BE2C (cell line): ENCODE measurements around the gene ADCY2.

ENCODE experiments used
- DNase-seq: peaks from one replicate; pipeline ENCODE4 v3.0.0-alpha.2; 2020
- H3K27me3 ChIP-seq: fragments of 250-450 bp; sonication (Bioruptor Pico); 2 replicates; pipeline ENCODE4 v1.5.1; 2020; ENCODE audit warnings: mild to moderate bottlenecking
- H3K36me3 ChIP-seq: fragments of 250-450 bp; sonication (Bioruptor Pico); 2 replicates; pipeline ENCODE4 v1.5.1; 2020; ENCODE audit warnings: mild to moderate bottlenecking
- H3K4me1 ChIP-seq: fragments of 250-450 bp; sonication (Bioruptor Pico); 2 replicates; pipeline ENCODE4 v1.5.1; 2020
- H3K4me3 ChIP-seq: 2 replicates; pipeline ENCODE4 v1.5.1; 2011; ENCODE audit warnings: low read depth, low read length
- H3K9me3 ChIP-seq: fragments of 250-450 bp; sonication (Bioruptor Pico); 2 replicates; pipeline ENCODE4 v1.5.1; 2020
- TF ChIP-seq, protein P1 (sequence below): IDR thresholded peaks from 2 replicates; pipeline ENCODE4 v1.5.1; 2012; ENCODE audit warnings: mild to moderate bottlenecking, low read depth, low read length

ADCY2 gene

DNA sequence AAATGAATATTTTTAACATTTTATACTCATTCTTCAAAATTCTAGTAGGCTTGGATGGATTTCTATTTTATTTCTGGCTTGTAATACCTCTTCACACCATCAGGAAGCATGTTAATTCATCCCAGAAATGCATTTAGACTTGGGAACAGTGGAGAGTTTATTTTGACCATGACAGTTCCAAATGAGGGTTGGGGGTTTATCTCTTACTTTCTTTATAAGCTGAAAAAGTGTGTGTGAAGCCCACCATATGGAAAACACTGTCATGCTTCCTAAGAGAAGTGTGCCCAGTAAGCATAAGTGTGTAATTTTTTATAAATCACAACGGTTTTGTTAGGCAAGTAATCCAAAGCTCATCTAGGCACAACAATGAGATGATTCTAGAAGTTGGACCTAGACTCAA, 215.6 kb downstream of the ADCY2 start:
- H3K9me3 ChIP-seq = no peaks in the 10 kb centered on the region
- DNase-seq = no peak
- TF ChIP-seq, protein P1, sequence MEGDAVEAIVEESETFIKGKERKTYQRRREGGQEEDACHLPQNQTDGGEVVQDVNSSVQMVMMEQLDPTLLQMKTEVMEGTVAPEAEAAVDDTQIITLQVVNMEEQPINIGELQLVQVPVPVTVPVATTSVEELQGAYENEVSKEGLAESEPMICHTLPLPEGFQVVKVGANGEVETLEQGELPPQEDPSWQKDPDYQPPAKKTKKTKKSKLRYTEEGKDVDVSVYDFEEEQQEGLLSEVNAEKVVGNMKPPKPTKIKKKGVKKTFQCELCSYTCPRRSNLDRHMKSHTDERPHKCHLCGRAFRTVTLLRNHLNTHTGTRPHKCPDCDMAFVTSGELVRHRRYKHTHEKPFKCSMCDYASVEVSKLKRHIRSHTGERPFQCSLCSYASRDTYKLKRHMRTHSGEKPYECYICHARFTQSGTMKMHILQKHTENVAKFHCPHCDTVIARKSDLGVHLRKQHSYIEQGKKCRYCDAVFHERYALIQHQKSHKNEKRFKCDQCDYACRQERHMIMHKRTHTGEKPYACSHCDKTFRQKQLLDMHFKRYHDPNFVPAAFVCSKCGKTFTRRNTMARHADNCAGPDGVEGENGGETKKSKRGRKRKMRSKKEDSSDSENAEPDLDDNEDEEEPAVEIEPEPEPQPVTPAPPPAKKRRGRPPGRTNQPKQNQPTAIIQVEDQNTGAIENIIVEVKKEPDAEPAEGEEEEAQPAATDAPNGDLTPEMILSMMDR = no peak
- H3K4me1 ChIP-seq = no peaks in the 10 kb centered on the region
- H3K27me3 ChIP-seq = no peaks in the 10 kb centered on the region
- no peak overlapping the region for H3K4me3 ChIP-seq
- no peaks in the 10 kb centered on the region for H3K36me3 ChIP-seq

DNA sequence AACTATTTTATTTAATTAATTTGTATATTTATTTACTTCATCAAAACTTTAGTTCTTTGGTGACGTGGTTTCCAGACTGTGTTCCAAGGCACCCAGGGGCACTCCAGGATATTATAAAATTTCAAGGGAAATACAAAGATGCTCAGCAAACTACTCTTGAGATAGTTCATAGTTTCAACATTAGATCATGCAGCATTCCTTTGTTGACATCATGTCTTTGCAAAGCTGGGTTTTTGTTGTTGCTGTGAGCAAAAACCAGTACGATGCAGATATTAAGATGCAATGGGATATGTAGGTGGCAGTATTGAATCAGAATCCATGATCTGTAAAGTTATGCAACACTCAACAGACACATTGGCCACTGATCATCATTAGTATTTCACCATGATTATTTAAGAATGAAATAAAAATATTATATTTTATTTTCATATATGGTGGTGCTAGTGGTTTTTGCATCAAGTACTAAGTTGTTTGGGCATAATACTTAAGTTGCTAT, 219.7 kb downstream of the ADCY2 start:
- Histone ChIP-seq H3K36me3 (no peaks in the 10 kb centered on the region), H3K9me3 (no peaks in the 10 kb centered on the region), H3K4me1 (no peaks in the 10 kb centered on the region), H3K4me3 (no peak overlapping the region), H3K27me3 (no peaks in the 10 kb centered on the region)
- no peak for DNase-seq
- TF ChIP-seq, protein P1 = no peak

DNA sequence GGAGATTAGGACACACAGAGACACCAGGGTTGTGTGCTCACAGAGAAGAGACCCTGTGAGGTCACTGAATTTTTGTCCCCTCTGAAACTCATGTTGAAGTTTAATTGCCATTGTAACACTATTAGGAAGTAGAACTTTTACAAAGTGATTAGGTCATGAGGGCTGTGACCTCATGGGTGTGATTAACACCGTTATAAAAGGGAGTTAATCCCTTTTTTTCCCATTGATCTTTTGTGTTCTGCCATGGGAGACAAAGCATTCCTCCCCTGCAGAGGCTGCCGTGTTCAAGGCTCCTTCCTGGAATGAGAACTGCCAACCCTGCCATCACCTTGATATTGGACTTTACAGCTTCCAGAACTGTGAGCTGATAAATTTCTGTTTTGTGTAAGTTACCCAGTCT, 221.0 kb downstream of the ADCY2 start:
- no peaks in the 10 kb centered on the region for H3K9me3 ChIP-seq
- no peak for DNase-seq
- H3K27me3 ChIP-seq = no peaks in the 10 kb centered on the region
- no peak overlapping the region for H3K4me3 ChIP-seq
- TF ChIP-seq, protein P1 = no peak
- no peaks in the 10 kb centered on the region for H3K36me3 ChIP-seq
- no peaks in the 10 kb centered on the region for H3K4me1 ChIP-seq

DNA sequence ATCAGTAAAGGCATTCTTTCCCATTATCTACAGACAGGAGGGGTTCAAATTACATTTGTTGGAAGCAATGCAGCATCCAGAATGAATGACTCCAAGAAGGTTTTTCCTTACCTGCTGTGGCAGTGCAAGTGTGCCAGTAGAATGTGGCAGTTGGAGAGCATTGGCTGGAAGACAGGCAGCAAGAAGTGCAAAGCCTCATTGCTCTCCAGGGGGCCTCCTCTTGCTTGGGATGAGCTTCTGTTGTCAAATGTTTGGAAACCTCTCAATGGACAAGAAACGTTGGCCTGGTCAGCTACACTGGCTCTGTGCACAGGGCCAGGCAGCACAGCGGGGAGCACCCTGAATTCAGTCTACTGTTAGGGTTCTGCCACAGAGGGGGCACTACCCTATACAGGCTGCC, 226.6 kb downstream of the ADCY2 start:
- Histone ChIP-seq H3K27me3 (no peaks in the 10 kb centered on the region), H3K9me3 (no peaks in the 10 kb centered on the region), H3K4me3 (no peak overlapping the region), H3K36me3 (no peaks in the 10 kb centered on the region), H3K4me1 (no peaks in the 10 kb centered on the region)
- DNase-seq = no peak
- TF ChIP-seq, protein P1 = no peak

DNA sequence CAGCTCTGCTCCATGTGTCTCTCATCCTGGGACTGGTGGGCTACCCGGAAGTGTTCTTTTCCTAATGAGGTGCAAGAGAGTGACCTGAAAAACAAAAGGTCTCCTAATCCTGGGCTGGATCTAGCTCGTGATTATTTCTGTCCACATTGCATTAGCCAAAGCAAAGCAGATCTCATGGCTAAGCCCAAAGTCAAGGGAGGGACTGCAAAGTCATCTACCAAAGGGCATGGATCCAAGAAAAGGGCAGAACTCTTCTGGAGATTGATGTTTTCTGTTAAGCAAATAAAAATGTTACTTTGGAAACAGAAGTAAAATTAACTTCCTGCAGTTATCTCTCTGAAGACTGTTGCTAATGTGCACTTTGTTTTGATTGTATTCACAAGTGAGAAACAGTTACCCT, 229.8 kb downstream of the ADCY2 start:
- Histone ChIP-seq H3K4me3 (no peak overlapping the region), H3K4me1 (no peaks in the 10 kb centered on the region), H3K27me3 (no peaks in the 10 kb centered on the region), H3K36me3 (no peaks in the 10 kb centered on the region), H3K9me3 (no peaks in the 10 kb centered on the region)
- DNase-seq = no peak
- TF ChIP-seq, protein P1 = no peak

DNA sequence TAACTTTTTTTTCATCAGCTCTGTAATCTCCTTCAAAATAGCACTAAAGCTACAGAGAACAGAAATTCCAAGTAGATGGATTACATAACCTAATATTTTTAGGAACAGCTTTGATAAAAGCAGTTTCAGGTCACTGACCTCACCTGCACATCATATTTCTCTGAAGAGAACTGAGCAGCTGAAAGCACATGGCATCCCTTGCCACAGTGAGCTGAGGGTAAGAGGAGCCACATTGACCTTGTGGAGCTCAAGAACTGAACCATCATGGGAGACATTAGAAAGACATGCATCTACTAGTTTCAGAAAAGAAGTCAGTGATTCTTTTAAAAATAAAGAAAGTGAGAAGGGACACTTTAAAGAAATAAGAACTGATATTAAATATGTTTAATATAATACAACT, 232.3 kb downstream of the ADCY2 start:
- Histone ChIP-seq H3K9me3 (no peaks in the 10 kb centered on the region), H3K36me3 (no peaks in the 10 kb centered on the region), H3K4me3 (no peak overlapping the region), H3K4me1 (no peaks in the 10 kb centered on the region), H3K27me3 (no peaks in the 10 kb centered on the region)
- TF ChIP-seq, protein P1 = no peak
- no peak for DNase-seq
